Measurements from ENCODE around the gene RFX8. TPM values are rescaled to one million over a fixed set of nuclear protein-coding genes. Genes with fewer than 3 reads are reported as not detected.

Gene RFX8
- total RNA-seq, 4 donors from 2014 or later, result 0.94 to 2.9 (median 1.5) TPM

DNA sequence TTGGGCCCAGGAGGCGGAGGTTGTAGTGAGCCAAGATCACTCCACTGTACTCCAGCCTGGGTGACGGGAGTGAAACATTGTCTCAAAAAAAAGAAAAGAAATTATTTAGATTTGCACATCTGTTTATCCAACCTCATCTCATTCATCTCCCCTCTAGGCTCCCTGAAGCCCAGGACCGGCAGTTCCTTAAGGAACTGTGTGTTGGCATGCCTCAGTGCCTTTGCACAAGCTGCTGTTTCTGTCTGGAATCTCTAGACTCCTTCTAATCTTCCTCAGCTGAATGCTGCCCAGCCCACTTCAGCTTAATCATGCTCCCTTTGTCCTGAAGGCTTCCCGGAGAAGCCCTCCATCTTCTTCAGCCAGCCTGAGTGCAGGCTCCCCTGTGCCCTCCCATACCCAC is 10.9 kb upstream of the RFX8 start:
- TF ChIP-seq, protein P1, sequence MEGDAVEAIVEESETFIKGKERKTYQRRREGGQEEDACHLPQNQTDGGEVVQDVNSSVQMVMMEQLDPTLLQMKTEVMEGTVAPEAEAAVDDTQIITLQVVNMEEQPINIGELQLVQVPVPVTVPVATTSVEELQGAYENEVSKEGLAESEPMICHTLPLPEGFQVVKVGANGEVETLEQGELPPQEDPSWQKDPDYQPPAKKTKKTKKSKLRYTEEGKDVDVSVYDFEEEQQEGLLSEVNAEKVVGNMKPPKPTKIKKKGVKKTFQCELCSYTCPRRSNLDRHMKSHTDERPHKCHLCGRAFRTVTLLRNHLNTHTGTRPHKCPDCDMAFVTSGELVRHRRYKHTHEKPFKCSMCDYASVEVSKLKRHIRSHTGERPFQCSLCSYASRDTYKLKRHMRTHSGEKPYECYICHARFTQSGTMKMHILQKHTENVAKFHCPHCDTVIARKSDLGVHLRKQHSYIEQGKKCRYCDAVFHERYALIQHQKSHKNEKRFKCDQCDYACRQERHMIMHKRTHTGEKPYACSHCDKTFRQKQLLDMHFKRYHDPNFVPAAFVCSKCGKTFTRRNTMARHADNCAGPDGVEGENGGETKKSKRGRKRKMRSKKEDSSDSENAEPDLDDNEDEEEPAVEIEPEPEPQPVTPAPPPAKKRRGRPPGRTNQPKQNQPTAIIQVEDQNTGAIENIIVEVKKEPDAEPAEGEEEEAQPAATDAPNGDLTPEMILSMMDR (IDR thresholded peaks at IDR 0.05; ENCODE audit: low read depth), result no peak

- TF ChIP-seq, protein P1 (IDR thresholded peaks at IDR 0.05; ENCODE audit: low read depth), result no peak
Observed at GRCh38 chr2:101480764-101481163, 5.9 kb upstream of the RFX8 start.

- TF ChIP-seq, protein P1 (IDR thresholded peaks at IDR 0.05; ENCODE audit: low read depth), result no peak
Observed at GRCh38 chr2:101479810-101480209, 4.9 kb upstream of the RFX8 start.

- TF ChIP-seq, protein P1 (IDR thresholded peaks at IDR 0.05; ENCODE audit: low read depth), result no peak
Observed at GRCh38 chr2:101479328-101479727, 4.4 kb upstream of the RFX8 start.

DNA sequence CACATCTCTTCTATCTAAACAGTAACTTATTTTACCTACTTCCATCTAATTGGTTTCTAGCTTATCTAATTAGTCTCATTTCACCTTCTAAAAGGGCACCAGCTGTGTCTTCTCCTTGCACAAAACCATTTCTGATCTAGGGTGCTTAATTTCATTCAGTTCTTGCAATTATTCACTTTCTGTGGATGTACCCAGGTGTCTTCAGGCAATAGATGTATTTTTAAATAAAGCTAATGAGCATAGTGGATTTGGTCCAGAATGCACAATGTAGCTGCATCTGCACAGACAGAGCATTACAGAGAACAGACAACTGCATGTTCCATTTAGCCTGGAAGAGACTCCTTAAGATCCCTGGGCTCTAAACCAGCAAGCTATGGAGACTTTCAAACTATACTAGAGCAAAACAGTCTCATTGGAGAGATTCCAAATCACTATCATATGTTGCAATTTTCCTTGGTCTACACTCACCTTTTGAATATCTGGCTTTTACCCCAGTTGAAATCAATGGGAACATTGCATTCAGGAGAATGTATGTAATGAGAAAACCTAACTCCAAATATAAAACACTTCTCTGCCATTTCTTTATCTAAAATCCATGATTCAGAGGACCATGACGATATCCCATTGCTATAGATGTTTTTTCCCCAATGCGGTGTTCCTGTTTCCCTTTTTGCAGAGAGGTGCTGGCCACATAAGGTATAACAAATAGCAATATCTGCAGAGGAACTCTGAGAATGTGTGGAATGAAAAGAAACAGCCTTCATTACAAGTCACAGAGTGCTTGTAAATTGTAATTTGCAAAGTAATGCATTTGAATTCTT is 3.5 kb upstream of the RFX8 start:
- TF ChIP-seq, protein P1 (IDR thresholded peaks at IDR 0.05; ENCODE audit: low read depth), result no peak

- TF ChIP-seq, protein P1 (IDR thresholded peaks at IDR 0.05; ENCODE audit: low read depth), result no peak
Observed at GRCh38 chr2:101477556-101477955, 2.6 kb upstream of the RFX8 start.

GRCh38 chr2:101476605-101477208 is 1.8 kb upstream of the RFX8 start:
- TF ChIP-seq, protein P1 (IDR thresholded peaks at IDR 0.05; ENCODE audit: low read depth), result no peak

Data from subcutaneous adipose tissue (tissue), 4 donors.